GM12873 (cell line): ENCODE data around the gene RAB28.

ENCODE experiments used
- TF ChIP-seq, protein P1 (sequence below): IDR thresholded peaks from 2 replicates; pipeline ENCODE4 v1.5.1; 2012; ENCODE audit warnings: low read depth, mild to moderate bottlenecking, moderate library complexity, low read length, control low read depth; ENCODE audit not compliant: insufficient read depth; ENCODE audit errors: missing control alignments

Gene RAB28

DNA sequence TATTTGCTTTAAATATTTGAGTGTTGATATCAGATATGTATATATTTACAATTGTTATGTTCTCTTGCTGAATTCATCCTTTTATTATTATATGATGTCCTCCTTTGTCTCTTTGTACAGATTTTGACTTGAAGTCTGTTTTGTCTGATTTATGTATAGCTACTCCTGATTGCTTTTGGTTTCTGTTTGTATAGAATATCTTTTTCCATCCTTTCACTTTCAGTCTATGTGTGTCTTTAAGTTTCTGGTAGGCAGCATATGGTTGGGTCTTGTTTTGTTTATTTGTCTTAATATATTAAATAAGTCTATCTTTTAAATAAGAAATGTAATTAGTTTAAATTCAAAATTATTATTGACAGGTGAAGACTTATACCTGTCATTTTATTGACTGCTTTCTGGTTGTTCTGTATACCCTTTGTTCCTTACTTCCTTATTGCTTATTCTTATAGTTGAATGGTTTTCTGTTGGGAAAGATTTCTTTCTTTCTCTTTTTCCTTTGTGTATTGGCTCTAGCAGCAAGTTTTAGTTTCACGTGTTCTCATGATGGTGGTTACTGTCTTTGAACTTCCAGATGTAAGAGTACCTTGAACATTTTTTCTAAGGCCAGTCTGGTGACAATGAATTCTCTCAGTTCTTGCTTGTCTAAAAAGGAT, 31.1 kb downstream of the RAB28 start:
- TF ChIP-seq, protein P1, sequence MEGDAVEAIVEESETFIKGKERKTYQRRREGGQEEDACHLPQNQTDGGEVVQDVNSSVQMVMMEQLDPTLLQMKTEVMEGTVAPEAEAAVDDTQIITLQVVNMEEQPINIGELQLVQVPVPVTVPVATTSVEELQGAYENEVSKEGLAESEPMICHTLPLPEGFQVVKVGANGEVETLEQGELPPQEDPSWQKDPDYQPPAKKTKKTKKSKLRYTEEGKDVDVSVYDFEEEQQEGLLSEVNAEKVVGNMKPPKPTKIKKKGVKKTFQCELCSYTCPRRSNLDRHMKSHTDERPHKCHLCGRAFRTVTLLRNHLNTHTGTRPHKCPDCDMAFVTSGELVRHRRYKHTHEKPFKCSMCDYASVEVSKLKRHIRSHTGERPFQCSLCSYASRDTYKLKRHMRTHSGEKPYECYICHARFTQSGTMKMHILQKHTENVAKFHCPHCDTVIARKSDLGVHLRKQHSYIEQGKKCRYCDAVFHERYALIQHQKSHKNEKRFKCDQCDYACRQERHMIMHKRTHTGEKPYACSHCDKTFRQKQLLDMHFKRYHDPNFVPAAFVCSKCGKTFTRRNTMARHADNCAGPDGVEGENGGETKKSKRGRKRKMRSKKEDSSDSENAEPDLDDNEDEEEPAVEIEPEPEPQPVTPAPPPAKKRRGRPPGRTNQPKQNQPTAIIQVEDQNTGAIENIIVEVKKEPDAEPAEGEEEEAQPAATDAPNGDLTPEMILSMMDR: no peak

DNA sequence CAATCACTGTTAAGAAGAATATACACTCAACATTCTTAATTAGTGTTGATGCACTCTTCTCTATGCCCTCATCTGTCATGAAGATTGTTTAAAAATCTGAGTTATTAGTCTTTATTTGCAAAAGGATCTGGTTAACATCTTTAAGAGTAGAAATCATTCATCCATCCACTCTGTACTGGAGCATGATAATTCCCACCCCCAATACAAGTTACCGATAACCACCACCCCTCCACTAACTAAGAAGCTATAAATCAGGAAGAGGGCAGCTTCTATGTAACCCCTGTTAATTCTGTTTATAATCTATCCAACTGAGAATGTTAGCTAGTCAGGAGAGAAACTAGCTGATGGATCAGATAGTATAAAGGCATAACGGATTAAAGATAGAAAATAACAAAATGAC, 34.5 kb downstream of the RAB28 start:
- TF ChIP-seq, protein P1: no peak

DNA sequence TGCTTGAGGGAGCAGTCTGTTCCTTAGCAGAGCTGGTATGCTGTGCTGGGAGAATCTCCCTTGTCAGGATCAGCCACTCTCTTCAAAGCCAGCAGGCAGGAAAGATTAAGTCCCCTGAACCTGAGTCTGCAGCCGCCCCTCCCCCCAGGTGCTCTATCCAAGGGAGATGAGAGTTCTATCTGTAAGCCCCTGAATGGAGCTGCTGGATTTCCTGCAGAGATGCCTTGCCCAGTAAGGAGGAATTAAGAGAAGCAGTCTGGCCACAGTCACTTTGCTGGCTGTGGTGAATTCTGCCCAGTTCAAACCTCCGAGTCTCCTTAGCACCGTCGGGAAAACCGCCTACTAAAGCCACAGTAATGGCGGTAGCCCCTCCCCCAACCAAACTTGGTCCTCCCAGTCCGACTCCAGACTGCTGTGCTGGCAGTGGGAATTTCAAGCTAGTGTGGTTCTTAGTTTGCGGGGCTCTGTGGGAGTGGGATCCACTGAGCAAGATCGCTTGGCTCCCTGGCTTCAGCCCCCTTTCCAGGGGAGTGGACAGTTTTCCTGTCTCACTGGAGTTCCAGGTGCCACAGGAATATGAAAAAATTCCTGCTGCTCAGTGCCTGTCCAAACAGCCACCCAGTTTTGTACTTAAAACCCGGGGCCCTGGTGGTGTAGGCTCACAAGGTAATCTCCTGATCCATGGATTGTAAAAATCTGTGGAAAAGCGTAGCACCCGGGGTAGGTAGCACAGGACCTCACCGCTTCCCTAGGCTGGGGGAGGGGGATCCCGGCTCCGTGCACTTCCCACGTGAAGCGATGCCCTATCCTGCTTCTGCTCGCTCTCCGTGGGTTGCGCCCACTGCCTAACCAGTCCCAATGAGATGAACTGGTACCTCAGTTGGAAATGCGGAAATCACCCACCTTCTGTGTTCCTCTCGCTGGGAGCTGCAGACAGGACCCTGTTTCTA, 38.0 kb downstream of the RAB28 start:
- TF ChIP-seq, protein P1: no peak

DNA sequence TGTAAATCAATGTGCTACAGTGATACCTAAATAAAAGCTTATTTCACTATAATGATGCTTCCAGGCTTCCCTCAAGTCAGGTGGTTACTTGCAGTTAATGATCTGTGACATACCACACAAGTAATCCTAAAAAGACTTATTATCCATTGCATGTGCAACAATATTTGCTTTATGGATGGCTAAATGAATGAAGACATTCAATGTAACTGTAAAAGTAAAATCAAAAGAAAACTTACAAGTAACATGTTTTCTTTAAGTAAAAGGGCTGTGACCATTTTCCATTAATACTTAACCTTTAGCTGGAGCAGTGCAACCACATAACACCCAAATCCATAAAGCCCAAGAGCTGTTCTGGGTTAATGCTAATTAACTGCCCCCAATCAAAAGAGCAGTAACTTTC, 42.6 kb downstream of the RAB28 start:
- TF ChIP-seq, protein P1: no peak

DNA sequence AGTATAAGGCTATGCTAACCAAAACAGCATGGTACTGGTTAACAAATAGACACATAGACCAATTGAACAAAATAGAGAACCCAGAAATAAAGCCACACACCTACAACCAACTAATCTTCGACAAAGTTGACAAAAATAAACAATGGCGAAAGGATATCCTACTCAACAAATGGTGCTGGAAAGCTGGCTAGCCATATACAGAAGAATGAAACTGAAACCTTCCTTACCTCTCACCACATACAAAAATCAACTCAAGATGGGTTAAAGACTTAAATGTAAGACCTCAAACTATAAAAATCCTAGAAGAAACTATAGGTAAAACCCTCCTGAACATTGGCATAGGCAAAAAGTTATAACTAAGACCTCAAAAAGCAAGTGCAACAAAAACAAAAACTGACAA, 47.2 kb downstream of the RAB28 start:
- TF ChIP-seq, protein P1: no peak

DNA sequence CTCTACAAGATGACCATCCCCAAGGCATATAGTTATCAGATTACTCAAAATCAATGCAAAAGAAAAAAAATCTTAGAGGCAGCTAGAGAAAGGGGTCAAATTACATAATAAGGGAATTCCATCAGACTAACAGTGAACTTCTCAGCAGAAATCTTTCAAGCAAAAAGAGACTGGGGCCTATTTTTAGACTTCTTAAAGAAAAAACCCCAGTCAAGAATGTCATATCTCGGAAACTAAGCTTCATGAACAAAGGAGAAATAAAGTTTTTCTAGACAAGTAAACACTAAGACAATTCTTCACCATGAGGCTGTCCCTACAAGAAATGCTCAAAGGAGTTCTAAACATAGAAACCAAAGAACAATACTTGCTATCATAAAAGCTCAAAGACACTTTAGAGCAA, 51.7 kb downstream of the RAB28 start:
- TF ChIP-seq, protein P1: no peak

DNA sequence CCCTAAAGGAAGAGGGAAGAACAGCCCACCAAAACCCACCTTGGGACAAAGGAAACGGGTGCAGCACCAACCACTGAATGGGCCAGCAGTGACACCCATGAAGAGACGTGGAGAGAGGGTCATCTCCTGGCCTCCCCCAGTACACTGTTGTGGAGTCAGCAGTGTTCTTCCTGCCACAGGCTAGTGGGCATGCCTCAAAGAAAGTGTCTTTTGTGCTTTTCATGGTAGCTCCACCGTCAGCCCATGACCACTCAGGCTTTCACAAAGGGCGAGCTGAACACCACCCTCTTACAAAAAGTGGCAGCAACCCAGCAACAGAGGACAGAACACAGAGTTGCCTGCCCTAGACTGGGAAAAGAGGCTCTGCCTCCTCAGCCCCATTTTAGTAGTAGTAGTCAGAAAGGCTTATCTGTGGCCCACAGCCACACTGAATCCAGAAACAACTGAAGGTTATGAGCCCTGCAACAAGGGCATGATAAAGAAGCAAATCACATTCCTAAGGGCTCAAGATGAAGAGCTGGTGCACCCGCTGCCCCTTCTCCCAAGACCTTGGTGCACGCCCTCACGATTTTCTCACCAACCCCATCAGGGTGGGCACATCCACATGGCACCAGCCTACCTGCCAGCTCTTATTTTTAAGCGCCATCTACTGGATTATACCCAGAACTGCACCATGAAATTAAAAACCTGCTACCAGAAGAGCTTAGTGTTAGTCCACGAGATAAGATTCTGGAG, 53.1 kb downstream of the RAB28 start:
- TF ChIP-seq, protein P1: peak; percentile 48
